HG03135 (cell line): Measurements from ENCODE around the gene BAD.
A peak's percentile ranks its signal among the peaks of the same experiment; 100 is the strongest.

Experiments
- ATAC-seq: cut with Tn5 transposase; IDR thresholded peaks from one replicate; pipeline ENCODE4 v1.9.1; 2021; ENCODE audit warnings: mild to moderate bottlenecking, moderate library complexity; ENCODE audit not compliant: unreplicated experiment

BAD gene

DNA sequence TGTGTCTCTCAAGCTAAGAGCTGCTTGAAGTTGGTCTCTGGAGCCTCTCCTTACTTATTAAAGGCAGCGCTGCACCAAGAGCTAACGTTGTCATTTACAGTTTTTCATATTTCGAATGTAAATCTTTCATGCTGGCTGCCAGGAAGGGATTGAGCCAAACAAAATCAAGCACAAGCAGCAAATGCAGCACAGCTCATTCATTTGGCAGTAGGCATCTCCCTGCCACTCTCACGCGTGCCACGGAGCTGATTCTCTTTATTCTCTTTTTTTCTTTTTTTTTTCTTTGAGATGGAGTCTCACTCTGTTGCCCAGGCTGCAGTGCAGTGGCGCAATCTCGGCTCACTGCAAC, 51.5 kb downstream of the BAD start:
- no peak for ATAC-seq

DNA sequence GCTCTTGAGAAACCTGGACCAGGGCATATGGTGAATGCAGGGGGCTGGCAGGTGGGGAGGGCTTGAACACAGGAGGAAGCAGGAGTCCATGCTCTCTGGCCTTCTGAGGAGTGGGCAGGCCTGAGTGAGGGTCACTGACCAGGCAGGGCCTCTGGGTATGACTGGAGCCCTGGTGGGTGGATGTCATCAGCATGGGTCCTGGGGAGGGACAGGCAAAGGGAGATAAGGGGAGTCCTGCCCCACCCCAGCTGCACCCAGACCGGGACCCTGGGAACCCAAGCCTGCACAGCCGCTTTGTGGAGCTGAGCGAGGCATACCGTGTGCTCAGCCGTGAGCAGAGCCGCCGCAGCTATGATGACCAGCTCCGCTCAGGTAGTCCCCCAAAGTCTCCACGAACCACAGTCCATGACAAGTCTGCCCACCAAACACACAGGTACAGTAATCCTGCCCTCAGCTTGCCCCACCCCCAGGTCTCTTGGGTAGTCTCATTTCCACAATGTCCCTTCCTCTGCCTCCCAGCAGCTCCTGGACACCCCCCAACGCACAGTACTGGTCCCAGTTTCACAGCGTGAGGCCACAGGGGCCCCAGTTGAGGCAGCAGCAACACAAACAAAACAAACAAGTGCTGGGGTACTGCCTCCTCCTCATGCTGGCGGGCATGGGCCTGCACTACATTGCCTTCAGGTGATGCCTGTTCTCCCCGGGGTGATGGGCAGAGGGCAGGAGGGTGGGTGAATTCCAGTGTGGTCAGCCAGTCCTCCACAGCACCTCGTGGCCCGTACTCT, 52.1 kb downstream of the BAD start:
- ATAC-seq: no peak

DNA sequence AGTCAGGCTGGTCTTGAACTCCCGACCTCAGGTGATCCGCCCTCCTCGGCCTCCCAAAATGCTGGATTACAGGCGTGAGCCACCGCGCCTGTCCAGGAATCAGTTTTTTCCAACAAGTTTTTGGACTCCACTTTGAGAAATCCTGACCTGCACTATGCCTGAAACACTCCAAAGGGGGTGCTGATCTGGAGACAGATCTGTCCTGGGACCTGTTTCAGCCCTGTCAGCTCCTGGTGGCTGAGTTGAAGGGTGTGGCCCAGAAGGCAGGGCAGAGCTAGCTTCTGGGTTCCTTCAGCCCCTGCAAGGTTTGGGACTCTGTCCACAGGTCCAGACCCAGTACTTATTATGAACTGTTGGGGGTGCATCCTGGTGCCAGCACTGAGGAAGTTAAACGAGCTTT, 52.9 kb downstream of the BAD start:
- no peak for ATAC-seq

DNA sequence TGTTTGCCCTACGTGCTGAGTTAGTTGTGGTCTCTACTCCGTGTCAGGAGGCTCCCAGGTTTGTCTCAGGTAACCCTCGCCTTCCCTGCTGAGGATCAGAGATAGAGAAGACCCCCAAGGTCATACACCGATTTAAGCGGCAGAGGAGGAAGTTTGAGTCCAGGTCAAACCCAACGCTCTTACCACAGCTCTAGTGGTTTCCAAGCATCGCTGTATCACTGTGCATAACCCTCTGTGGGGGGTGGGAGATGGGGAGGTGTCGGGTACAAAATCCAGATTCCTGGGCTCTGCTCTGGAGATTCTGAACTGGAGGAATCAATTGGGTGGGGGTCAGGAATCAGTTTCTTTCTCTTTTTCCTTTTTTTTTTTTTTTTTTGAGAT, 53.5 kb downstream of the BAD start:
- no peak for ATAC-seq

DNA sequence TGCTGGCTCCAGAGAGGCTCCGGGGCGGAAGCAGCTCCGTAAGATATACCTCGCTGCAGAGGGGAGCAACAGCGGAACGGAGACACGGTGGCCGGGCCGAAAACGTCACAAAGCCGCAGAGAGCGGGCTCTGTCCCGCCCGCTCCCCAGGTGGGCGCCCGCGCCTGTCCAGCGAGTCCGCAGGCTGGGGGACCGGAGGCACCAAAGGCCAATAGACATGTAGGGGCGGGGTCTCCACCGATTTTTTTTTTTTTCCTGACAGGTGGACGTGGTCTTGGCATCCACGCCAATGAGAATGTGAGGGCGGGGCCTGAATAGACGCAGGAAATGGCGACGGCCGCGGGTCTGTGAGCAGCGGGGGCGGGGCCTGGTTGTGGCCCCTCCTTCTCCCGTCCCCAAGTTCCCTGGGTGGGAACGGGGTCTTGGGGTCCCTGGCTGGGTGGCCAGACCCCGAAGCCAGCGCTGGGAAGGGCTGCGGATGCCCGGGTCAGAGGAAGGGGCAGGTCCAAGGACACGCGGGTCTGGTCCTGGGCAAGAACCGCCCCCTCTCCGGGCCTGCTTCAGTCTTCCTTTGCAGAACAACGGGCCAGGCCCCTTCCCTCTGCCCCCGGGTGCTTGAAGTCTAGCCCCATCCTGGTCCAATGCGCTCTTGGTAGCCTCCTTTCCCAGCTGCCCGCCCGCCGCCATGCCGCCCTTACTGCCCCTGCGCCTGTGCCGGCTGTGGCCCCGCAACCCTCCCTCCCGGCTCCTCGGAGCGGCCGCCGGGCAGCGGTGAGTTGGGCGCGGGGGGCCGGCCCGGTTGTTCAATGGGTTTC, 54.1 kb downstream of the BAD start, which contains the start of gene DNAJC4:
Gene DNAJC4 (plus strand): TSS at position 378 of the 814 bp plus-strand sequence. CDS start 307 bp downstream, at position 685.
- ATAC-seq: peak; percentile 42

DNA sequence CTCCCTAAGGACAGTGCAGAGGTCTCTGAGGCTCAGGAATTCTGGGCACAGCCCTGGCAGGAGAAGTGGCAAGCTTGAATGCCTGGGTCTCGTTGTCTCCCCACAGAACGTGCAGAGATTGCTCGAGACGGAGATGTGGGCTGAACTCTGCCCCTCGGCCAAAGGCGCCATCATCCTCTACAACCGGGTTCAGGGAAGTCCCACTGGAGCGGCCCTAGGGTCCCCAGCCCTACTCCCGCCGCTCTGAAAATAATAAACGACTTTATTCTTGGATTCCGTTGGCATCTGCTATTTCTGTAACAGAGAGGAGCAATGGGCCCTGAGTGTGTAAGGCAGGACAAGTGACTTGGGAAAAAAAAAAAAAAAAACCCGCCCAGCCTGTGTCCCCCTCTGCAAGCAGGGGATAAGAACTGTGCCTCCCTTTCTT, 54.7 kb downstream of the BAD start:
- no peak for ATAC-seq

DNA sequence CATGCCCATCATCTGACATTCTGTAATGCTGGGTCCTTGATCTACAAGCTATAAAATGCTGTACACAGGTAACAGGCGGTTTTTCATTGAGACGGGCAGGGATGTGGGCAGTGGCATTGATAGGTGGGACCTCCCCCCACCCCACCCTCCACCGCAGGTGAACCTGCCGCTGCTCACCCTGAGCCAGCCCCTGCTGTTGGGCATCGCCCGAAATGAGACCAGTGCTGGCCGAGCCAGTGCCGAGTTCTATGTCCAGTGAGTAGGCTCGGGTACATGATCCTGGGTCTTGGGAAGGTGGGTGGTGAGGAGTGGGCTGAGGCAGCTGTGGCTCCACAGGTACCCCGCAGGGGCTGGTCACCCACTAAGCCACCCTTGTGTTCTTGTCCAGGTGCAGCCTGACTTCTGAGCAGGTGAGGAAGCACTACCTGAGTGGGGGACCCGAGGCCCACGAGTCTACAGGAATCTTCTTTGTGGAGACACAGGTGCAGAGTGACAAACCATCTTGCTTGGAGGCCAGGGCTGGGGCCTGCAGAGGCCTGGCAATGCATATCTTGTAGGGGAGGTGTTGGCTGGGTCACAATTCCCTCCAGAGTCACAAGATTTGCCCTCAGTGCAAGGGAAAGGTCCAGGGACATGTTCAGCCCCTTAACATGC, 55.2 kb downstream of the BAD start:
- no peak for ATAC-seq

DNA sequence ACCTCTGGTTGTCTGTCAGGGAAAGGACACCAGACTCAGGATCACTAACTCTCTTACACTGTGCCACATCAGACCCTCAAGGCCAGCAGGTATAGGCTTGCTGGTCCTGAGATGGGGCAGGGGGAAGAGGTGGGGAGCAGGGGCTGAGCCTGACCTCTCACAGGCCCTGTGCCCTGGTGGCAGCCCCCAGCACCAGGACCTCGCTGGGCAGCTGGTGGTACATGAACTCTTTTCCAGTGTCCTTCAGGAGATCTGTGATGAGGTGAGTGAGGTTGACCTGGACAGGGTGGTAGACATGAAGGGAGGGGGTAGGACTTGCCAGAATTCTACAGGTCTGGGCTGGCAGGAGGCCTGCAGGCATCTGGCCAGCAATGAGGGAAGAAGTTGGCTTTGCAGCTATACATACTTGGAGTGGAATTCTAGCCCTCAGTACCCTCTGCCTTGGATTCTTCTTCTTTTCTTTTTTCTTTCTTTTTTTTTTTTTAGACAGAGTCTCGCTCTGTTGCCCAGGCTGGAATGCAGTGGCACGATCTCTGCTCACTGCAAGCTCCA, 57.0 kb downstream of the BAD start:
- ATAC-seq: no peak

DNA sequence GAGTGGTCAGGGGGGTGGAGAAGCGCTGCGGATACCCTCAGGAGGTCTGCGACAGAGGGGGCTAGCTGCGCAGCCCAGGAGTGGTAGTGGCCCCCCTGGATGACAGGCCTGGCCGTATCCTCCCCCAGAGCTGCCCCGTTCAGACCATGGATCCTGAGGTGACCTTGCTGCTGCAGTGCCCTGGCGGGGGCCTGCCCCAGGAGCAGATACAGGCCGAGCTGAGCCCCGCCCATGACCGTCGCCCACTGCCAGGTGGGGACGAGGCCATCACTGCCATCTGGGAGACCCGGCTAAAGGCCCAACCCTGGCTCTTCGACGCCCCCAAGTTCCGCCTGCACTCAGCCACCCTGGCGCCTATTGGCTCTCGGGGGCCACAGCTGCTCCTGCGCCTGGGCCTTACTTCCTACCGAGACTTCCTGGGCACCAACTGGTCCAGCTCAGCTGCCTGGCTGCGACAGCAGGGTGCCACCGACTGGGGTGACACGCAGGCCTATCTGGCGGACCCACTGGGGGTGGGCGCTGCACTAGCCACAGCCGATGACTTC, 57.9 kb downstream of the BAD start:
- ATAC-seq: no peak

DNA sequence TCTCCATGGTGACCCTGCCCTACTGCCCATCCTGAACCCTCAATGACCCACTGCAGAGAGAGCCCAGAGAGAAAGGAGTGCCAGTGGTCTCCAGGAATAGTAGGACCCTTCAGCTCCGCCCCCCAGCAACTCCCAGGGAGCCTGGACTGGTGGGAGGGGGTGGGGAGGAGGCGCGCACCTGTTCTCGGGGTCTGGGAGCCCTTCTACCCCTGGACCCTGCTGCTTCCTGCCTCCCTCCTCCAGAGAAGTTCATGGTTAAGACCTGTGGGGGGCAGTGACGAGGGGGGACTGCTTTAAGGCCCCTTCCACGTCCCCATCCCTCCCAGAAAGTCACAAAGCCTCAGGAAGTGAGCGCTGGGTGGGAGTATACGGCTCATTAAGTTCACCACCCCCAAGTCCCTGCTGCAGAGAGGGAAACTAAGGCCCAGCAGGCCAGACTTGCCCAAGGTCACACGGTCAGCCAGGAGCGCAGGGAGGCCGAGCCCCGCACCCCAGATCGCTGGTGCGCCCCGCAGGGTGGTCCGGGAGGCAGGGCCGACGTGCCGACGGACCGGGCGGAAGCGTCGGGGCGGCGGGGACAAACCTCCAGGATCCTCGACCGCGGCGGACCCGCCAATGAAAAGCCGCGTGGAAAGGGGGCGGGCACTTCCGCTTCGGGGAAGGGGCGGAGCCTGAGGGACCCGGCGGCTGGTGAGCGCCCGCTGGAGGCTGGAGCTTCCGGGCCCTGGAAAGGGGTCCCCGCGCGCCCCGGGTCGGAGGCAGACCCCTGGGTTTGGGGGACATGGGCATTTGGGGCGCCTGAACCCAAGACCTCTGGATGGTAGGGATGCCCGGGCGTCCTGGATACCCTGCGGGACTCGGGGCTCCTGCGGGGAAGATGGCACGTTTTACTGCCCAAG, 58.6 kb downstream of the BAD start, which contains the start of the genes NUDT22 and TRPT1:
Gene NUDT22 (plus strand): TSS at position 667 of the 899 bp plus-strand sequence. CDS start 379 bp downstream, outside the sequence.
Gene TRPT1 (minus strand): TSS at position 579 of the 899 bp plus-strand sequence. CDS start 326 bp downstream, at position 253.
- peak; percentile 44 for ATAC-seq

DNA sequence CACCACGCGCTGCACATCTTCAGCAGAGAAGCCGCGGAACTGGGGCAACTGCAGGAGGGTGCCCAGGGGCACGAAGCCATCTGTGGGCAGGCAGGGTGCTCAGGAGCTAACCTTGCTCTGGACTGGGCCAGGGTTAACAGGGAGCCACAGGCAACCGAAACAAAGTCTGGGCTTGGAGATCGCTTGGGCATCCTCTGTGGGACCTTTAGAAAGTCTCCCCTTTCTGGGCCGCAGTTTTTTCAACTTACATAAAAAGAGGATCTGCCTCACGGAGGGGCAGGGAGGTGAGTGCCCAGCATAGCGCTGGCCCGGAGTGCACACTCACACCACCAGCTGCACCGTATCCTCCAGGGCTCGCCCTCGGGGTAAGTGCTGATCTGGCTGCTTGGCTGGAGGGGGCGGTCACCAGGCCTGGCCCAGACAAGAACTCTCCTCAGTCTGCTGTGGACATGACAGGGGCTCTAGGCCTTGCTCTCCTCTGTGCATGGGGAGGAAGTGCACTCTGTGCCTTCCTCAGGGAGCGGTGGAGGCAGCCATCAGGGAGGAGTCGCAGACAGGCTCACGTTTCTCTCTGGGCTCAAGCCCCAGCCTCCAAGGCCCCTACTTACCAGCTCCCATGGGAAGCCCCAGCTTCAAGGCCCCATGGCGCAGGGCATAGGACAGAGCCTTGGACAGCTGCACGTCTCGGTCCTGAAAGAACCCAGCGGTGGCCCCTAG, 59.4 kb downstream of the BAD start:
- ATAC-seq: no peak

DNA sequence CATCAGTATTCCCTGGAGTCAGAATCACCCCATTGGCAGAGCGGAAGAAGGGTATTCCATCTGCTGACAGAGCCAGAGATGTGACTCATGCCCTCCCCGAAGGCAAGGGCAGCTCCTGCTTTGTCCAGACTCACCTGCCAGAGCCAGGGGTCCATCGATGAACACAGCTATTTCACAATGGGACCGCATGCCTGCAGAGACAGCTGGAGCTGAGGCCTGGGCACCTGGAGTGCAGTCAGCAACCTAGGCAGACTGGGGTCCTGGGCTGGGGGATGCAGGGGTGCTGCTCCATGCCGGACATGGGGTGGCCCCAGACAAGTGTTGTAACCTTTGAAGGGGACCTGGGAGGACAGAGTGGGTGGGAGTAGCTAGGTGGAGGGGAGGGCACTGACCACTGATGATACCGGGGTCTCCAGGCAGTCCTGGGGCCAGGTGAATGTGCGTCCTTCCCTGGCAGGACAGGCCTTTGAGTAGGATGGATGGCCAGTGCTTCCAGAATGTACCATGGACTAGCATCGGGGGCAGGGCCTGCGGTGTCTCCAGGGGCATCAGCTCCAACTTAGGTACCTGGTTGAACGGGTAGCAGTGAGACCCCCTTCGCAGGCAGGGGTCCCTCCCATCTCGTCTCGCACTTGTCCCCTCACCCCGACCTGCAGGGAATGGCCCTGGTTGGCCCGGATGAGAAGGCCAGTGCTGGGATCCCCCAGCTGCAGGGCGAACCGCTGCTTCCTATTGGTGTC, 60.1 kb downstream of the BAD start:
- ATAC-seq: no peak

DNA sequence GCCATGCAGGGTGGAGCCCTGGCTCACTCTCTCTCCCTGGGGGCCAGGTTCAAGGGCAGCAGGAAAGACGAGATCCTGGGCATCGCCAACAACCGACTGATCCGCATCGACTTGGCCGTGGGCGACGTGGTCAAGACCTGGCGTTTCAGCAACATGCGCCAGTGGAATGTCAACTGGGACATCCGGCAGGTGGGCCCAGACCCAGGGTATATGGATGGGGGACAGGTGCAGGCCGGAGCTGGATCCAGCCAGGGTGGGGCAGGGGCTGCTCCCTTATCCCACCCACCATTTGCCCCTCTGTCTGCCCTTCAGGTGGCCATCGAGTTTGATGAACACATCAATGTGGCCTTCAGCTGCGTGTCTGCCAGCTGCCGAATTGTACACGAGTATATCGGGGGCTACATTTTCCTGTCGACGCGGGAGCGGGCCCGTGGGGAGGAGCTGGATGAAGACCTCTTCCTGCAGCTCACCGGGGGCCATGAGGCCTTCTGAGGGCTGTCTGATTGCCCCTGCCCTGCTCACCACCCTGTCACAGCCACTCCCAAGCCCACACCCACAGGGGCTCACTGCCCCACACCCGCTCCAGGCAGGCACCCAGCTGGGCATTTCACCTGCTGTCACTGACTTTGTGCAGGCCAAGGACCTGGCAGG, 61.3 kb downstream of the BAD start:
- ATAC-seq: no peak

DNA sequence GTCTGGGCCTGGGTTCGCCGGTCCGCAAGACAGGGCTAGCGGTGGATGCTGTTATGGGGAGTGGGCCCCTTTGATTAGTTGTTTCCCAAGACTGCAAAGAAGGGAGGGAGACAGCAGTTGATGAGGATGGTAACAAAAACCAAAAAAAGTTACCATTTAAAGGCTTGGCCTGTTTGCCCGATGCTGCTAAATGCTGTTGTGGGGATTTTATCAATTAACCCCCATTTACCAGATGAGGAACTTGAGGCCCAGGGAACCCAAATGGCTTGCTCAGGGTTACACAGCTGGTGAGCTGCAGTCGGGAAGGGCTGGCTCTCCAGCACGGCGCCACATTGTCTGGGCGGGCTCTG, 61.8 kb downstream of the BAD start:
- no peak for ATAC-seq

DNA sequence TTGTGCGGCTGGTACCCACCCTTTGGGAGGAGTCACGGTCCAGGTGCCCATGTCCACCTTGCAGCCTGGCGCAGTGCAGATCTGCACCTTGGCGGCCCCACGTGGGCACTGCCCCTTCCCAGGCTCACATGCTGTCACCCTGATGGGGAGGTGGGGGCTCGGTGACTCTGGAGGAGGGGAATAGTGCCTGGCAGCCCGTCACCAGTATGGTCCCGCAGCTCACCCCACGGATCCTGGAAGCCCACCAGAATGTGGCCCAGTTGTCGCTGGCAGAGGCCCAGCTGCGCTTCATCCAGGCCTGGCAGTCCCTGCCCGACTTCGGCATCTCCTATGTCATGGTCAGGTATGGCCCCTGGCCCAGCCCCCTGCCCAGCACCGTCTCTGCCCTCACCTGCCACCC, 63.7 kb downstream of the BAD start:
- ATAC-seq: no peak

DNA sequence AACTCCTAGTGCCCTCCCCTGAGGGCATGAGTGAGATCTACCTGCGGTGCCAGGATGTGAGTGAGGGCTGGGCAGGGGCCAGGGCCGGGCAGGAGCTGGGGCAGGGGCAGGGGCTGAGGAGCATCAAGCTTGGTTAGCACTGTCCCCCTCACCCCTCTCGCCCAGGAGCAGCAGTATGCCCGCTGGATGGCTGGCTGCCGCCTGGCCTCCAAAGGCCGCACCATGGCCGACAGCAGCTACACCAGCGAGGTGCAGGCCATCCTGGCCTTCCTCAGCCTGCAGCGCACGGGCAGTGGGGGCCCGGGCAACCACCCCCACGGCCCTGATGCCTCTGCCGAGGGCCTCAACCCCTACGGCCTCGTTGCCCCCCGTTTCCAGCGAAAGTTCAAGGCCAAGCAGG, 64.2 kb downstream of the BAD start:
- ATAC-seq: no peak
